Activated CD8-positive, alpha-beta memory T cell treated with anti-CD3 and anti-CD28 coated beads, Interleukin-2, amount 50 U/mL, for 24 hours (primary cell): Measurements from ENCODE around the gene RASL11A.
"Not testable (repeated sequence)": the region's sequence is repeated elsewhere in the genome, so short reads cannot be mapped to it uniquely, and the experiment has no call there.

Experiments used
- DNase-seq: peaks from one replicate; pipeline ENCODE4 v3.0.0-alpha.2; 2020; ENCODE audit errors: extremely low read depth

Gene RASL11A

DNA sequence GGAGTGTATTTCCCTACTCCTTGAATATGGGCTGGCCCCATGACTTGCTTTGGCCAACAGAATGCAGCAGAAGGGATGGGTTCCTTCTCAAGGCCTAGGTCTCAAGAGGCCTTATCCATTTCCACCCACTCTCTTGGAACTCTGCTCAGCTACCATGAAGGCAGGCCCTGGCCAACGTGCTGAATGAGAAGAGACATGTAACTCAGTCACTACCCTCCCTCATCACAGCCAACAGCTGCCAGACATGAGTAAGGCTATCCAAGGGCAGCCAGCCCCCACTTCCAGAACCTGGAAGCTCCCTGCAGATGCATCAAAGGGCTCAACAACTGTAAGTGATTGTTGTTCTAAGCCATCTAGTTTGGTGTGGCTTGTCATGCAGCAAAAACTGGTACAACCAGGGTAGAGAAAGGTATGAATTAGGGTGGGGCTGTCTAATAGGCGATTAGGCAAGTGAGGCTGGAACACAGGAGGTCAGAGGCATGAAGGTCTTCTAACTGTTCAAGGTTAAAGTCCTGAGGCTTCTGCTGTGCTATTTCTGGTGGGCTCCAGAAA lies 1.4 kb upstream of the RASL11A start:
- DNase-seq = no peak

GRCh38 chr13:27271570-27272096 lies 1.0 kb downstream of the RASL11A start:
- no peak for DNase-seq

DNA sequence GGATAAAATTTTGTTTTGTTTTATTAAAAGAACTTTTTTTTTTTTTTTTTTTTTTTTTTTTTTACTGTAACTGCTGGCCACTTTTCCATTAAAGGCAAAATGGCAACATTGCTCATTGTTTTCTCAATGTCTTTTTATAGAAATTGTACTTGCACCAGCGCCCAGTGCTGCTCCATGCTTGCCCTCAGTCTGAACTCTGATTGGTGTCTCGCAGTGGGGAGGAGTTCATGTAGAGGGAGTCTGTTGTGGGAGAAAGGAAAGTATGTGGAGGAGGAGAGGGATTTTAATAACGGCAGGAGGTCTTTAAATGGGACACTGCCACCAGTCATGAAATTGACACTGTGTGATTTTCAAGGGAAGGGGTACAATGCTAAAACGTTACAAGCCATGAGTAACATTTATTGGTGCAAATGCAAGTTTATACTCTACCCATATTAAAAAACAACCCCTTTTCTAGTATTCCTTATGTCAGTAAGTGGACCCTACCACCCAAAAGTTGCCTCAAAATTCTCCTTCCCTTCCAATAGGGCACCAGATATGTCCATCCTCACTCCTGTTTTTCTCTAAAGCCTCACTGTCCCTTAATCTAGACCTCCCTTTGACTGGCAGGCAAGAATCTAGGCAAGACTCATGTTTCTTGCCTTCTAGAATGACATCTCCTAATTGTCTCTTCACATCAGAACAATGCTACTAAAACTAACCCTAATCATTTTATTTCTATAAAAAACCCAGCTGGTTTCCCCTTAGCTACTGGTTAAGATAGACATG lies 3.2 kb downstream of the RASL11A start:
- DNase-seq = no peak

- DNase-seq = no peak
These were observed 4.0 kb downstream of the RASL11A start for GRCh38 chr13:27274631-27275030.

DNA sequence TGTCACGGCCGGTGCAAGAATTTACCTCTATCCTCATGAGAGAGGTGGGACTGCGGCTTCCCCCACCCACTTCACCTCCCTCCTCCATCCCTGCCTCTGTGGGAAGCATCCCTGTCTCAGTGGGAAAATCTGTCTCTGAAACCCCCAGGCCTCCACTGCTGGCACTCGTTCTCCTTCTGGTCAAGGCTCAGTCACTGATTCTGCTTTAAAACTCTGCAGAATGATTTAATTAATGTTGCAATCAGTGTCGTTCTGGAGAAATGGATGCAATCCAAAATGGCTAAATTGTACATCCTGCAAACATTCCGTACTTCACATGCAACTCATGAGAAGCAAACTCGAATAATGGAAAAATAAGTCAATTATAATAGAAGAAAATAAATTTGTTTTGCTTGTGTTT lies 5.6 kb downstream of the RASL11A start:
- no peak for DNase-seq

DNA sequence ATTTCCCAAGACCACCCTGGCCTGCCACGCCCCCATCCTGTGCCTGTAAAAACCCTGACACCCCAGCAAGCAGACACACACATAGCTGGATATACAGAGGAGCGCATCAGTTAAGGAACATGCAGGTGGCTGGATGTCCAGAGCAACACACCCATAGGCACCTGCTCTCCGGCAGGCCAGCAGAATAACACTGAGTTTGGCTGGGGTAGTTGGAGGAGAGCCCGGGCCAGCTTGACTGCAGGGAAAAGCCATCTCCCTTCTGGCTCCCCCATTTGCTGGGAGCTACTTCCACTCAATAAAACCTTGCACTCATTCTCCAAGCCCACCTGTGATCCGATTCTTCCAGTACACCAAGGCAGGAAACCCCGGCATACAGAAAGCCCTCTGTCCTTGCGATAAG lies 8.9 kb downstream of the RASL11A start:
- no peak for DNase-seq

DNA sequence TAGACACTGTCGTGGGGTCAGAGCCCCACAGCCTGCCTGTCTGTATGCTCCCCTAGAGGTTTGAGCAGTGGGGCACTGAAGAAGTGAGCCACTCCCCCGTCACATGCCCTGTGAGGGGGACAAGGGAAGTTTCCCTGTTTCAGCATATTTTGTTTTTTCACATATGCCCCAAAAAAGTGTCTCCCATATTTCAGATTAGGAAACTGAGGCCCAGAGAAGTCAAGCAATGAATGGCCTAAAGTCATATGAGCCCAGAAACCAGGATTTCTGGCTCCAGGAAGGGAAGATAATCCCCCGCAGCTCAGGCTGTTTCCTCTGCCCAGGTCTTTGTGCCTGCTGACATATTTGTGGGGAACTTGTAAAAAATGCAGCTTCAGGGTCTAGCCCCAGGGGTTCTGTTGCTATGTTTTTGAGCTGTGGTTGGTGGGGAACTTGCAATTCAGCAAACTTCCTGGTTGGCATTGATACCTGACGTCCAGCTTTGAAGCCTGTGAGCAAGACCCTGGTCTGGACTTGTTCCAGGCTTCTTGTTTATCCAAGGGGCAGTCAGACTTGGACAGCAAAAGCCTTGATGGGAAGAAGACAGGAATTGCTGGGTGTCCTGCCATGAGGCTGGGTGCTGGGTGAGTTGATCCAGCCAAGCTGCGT lies 9.5 kb downstream of the RASL11A start:
- DNase-seq = no peak

GRCh38 chr13:27280841-27281240 lies 10.2 kb downstream of the RASL11A start:
- DNase-seq = no peak

DNA sequence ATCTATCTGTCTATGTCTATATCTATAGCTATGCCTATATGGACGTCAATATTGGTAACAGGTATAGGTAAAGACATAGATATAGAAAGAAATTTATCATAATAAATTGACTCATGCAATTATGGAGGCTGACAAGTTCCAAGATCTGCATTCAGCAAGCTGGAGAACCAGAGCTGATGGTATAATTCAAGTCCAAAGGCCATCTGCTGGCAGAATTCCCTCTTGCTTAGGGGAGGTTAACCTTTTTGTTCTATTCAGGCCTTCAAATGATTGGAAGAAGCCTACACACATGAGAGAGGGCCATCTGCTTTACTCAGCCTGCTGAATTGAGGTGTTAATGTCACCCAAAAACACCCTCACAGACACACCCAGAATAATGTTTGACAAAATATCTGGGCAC lies 10.8 kb downstream of the RASL11A start:
- no peak for DNase-seq

DNA sequence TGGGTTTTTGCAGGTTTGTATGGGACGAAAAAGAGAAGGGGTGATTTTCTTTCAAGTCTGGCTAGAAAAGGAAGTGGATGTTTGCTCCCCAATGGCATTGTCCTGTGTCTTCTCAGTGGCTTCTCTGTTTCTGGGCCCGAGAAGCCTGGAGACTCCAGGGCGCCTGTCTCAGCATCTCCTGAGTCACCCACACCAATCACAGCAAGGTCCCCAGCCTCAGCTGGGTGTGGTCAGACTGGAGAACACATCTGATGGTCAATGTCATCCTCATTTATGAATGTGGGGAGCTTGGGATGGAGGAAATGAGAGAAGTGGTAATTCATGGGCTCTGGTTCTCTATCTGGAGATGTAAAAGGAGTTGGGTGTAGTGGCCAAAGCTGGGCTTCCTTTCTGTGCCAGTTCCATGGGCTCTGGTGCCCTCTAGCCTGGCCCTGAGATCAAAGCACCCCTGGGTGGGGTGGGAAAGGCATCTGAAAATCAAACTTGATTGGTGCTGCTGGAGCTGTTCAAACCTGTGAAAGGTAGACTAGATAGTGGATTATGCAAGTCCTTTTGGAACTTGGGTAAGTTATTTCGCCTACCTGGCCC lies 13.4 kb downstream of the RASL11A start:
- no peak for DNase-seq

DNA sequence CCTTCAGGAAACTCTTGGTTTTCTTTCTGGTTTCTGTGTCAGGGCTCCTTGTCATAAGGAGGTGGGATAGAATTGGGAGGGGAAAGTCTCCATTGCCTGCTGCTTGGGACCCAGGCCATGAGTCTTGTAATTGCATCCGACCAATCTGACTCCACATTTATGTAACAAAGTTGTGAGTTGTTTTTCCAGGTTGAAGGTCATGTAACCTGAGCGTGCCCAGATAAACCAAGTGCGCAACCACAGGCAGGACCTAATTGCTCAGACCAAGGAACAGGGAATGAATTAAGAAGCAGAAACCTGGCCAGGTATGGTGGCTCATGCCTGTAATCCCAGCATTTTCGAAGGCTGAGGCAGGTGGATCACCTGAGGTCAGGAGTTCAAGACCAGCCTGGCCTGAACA lies 17.8 kb downstream of the RASL11A start:
- DNase-seq = no peak

- DNase-seq = no peak
These were observed 18.5 kb downstream of the RASL11A start for GRCh38 chr13:27289011-27289665.

DNA sequence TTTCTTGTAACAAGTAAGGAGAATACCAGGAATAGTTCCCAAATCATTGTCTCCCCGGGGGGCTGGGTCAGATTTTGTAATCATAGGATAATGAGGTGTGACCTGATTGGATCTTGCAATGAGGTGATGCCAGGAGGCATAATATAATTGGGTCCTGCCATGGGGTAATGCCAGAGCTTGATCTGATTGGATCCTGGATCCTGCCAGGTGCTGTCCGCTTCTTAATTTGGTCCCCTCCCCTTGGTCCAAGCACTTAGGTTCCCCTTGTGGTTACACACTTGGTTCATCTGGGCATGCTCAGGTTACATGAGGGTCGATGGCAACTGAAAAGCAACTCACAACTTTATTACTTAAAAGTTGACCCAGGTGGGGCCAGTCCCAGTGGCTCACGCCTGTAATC lies 20.1 kb downstream of the RASL11A start:
- DNase-seq = no peak

DNA sequence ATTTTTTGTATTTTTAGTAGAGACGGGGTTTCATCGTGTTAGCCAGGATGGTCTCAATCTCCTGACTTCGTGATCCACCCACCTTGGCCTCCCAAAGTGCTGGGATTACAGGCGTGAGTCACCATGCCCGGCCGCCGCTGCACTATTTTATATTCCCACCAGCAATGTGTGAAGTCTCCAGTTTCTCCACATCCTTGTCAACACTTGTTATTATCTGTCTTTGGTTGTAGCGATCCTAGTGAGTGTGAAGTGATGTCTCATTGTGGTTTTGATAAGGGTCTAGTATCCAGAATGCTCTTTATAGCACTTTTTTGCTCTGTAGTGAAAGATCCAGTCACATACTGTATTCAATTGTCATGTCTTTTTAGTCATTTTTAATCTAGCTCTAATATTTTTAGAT lies 21.3 kb downstream of the RASL11A start:
- DNase-seq = not testable (repeated sequence)

DNA sequence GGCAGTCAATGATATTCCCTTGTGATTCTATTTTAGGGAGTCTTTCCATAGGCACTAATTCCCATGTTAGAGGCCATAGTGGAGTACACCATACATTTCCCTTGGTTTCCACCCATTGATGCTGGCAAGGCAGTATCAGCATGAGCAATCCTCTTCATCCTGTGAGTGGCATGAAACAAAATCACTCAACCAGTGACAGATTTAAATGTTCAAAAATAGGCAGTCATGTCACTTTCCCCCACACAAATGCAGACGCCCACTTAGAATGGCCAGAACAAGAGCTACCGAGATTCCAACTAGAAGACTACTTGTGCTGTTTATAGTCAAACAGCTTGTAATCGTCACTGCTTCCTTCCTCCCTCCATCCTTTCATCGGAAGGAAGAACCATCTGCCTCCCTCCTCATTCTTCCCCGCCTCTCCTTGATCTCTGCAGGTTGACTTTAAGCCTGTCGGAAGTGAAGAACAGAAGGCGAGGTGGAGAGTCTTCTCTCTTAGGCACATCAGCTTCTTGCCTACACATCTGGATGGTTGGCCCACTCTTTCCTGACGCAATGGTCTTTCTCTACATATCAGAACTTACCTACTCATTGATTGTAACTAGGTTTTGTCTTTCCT lies 22.6 kb downstream of the RASL11A start:
- DNase-seq = no peak

- no peak for DNase-seq
These were observed 23.4 kb downstream of the RASL11A start for GRCh38 chr13:27293873-27294515.

DNA sequence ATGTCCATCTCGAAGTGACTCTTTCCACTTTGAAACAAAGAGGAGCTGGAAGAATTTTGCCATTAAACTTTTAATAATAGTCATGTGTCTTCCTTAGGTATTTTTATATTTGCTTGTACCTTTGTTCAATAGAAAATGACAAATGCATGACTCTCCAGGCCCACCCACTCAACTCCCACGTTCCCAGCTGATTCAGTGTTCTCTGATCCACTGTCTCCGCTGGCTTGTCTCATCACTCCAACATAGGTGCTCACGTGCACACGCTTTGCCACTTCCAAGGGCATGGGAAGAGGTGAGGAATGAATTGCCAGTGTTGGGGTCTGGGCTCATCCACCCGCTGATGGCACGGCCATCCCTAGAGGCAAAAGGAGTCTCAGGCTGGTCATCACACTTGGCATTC lies 24.5 kb downstream of the RASL11A start:
- DNase-seq = no peak

DNA sequence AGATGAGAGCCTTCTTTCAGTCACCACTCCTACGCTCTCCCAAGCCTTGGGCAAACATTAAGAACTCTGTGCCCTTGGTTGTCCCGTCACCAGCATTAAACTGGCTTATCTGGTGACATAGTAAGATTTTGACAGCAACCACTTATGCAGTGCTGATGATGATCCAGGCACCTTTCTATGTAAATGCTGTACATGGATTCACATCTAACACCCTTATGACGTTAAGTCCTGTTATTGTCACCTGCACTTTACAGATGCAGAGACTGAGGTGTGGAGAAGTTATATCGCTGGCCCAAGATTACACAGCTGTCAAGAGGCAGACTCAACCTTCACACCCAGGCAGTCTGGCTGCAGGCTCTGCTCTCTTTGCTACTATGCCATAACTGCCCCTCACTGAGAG lies 25.0 kb downstream of the RASL11A start:
- DNase-seq = no peak

DNA sequence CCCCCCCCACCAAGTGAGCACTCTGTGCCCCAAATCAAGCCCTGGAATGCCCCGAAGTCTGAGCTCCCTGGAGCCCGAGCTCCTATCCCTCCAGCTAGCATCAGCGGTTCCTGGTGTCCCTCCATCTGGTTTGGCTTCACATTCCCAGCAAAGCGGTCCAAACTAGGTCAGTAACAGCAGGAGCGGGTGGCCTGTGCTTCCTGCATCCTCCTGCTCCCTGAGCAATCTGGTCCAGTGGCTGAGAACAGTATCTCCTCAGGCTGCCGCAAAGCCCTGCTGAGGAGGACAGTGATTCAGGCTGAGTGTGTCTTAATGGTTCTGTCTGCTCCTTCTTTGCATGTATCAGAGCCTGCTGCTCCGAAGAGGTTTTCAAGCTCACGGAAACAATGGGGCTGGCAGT lies 25.9 kb downstream of the RASL11A start:
- DNase-seq = no peak

DNA sequence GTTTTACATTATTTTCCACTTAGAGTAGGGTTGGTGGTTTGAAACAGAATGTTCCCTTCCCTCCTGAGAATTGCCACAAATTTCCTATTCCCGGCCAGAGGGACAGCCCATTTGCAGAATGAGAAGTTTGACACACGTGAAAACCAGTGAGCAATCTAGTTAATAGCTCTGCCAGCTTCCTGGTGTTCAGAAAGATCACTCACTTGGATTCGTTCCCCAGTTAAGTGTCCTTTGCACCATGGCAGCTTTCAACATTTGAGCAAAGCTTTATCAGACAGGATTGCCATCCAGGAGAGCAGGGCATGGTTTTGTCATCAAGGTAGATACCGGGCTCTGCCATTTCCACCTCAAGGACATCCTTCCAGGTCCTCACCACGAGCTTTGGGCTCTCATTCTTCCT lies 28.2 kb downstream of the RASL11A start:
- DNase-seq = no peak

DNA sequence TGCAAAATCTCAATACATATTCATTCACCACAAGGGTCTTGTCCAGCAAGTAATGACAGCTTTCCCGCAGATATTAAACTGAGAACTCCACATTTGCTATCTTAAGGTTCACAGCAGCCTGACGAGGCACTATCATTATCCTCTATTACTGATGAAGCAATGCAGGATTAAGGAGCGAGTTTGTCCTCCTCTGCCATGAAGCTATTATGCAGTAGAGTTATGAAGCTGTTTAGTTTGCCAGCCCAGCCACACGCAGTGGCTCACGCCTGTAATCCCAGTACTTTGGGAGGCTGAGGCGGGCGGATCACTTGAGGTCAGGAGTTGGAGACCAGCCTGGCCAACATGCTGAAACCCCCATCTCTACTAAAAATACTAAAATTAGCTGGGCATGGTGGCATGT lies 29.8 kb downstream of the RASL11A start:
- not testable (repeated sequence) for DNase-seq
